A673 (cell line): ENCODE results near the gene APOA4.

Experiments used
- EZH2 ChIP-seq: fragments of 200-600 bp; sonication (generic); IDR thresholded peaks from 2 replicates; pipeline ENCODE4 v1.6.1; 2017; ENCODE audit warnings: borderline replicate concordance, low read depth, mild to moderate bottlenecking, mixed read lengths, antibody characterized with exemption, low read length; ENCODE audit not compliant: poor library complexity, severe bottlenecking
- TF ChIP-seq, protein P1 (sequence below): fragments of 300-800, 200-600 bp; sonication (generic); conservative IDR thresholded peaks from 2 replicates; pipeline ENCODE4 v1.5.1; 2017; ENCODE audit warnings: low read depth, mild to moderate bottlenecking, antibody characterized with exemption, low read length, moderate library complexity, mixed read lengths

DNA sequence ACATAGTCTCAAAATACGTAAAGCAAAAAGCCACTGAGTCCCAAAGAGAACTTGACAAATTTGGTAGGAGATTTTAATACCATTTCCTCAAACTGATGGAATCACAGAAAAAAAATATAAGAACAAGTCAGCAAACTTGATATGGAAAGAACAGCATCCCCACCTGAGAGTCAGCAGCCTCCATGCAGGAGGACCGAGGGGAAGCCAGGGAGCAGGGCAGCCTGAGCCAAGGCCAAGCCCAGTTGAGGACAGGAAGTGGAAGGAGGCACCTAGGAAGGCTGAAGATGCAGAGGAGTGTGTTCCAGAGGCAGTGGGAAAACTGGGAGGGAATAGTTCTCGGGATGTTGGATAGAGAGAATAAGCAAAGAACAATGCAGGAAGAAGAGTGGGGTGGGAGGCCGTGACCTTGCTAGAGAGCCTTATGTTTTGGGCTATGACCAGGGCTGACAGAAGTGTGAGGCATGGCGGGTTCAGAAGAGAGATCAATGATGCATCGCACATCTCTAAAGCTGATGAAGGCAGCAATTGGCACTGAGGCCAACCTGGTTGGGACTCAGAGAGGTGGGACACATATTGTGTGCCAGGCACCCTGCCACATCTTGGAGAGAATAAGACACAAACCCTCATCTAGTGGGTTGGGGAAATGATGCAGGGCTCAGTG is 15.4 kb downstream of the APOA4 start:
- TF ChIP-seq, protein P1, sequence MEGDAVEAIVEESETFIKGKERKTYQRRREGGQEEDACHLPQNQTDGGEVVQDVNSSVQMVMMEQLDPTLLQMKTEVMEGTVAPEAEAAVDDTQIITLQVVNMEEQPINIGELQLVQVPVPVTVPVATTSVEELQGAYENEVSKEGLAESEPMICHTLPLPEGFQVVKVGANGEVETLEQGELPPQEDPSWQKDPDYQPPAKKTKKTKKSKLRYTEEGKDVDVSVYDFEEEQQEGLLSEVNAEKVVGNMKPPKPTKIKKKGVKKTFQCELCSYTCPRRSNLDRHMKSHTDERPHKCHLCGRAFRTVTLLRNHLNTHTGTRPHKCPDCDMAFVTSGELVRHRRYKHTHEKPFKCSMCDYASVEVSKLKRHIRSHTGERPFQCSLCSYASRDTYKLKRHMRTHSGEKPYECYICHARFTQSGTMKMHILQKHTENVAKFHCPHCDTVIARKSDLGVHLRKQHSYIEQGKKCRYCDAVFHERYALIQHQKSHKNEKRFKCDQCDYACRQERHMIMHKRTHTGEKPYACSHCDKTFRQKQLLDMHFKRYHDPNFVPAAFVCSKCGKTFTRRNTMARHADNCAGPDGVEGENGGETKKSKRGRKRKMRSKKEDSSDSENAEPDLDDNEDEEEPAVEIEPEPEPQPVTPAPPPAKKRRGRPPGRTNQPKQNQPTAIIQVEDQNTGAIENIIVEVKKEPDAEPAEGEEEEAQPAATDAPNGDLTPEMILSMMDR = no peak
- TF ChIP-seq EZH2 = no peak
